Fibroblast of pulmonary artery (primary cell): ENCODE results near the gene TXNRD2.

ENCODE experiments used
- DNase-seq: peaks from one replicate; pipeline ENCODE4 v3.0.0-alpha.2; 2010; ENCODE audit warnings: low read depth
- H3K4me3 ChIP-seq: replicated peaks from 2 replicates; pipeline ENCODE4 v1.5.1; 2011; ENCODE audit warnings: low read depth, mild to moderate bottlenecking, control low read depth, low read length, moderate library complexity
- TF ChIP-seq, protein P1 (sequence below): IDR thresholded peaks from 2 replicates; pipeline ENCODE4 v1.5.1; 2011; ENCODE audit warnings: mild to moderate bottlenecking, control low read depth, low read length, inconsistent platforms; ENCODE audit errors: missing control alignments

Gene TXNRD2

DNA sequence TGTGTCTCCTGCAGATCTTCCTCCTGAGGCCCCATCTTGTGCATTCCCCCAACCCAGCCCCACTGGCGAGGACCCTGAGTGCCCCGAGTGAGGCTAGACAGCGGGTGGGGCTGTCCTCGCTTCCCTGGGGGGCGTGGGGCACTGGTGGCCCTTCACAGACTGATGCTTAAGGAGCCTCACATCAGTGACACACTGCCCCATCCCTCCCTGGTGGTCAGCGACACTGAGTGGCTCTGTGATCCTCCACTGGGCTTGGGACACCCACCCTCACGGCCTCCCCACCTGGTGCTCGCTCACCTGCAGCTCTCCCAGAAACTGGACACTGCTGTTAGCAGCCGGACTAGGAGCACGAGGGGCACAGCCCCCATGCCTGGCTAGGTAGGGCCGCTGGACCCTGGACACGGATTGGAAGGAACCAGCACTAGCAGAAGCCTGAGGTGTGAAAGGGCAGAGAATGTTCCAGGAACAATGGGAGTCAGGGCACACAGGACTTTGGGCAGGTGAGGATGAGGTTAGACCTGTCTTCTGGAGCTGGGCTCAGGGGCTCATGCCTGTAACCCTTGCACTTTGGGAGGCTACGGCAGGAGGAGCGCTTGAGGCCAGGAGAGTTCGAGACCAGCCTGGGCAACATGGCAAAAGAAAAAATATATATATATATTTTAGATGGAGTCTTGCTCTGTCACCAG lies 23.2 kb upstream of the TXNRD2 start:
- no peak overlapping the region for H3K4me3 ChIP-seq
- TF ChIP-seq, protein P1, sequence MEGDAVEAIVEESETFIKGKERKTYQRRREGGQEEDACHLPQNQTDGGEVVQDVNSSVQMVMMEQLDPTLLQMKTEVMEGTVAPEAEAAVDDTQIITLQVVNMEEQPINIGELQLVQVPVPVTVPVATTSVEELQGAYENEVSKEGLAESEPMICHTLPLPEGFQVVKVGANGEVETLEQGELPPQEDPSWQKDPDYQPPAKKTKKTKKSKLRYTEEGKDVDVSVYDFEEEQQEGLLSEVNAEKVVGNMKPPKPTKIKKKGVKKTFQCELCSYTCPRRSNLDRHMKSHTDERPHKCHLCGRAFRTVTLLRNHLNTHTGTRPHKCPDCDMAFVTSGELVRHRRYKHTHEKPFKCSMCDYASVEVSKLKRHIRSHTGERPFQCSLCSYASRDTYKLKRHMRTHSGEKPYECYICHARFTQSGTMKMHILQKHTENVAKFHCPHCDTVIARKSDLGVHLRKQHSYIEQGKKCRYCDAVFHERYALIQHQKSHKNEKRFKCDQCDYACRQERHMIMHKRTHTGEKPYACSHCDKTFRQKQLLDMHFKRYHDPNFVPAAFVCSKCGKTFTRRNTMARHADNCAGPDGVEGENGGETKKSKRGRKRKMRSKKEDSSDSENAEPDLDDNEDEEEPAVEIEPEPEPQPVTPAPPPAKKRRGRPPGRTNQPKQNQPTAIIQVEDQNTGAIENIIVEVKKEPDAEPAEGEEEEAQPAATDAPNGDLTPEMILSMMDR = no peak
- no peak for DNase-seq

DNA sequence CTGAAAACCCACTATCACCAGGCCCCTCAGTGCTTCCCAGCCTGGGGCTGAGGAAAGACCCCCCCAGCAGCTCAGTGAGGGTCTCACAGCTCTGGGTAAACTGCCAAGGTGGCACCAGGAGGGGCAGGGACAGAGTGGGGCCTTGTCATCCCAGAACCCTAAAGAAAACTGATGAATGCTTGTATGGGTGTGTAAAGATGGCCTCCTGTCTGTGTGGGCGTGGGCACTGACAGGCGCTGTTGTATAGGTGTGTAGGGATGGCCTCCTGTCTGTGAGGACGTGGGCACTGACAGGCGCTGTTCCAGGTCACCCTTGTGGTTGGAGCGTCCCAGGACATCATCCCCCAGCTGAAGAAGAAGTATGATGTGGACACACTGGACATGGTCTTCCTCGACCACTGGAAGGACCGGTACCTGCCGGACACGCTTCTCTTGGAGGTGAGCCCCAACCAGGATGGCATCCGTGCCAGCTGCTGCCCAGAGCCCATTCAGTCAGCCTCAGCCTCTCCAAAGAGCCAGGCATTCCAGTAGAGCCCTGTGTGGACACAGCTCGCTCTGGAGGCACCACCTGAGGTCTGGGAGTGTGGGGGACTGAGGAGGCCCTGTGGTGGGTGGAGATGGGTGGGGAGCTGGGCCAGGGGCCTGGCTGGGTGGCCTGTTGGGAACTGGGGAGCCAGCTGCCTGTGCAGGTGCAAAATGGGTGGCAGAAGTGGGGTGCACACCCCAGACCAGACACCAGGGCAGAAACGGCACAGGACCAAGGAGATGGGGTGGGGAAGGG lies 22.4 kb upstream of the TXNRD2 start:
- no peak for DNase-seq
- H3K4me3 ChIP-seq = no peak overlapping the region
- TF ChIP-seq, protein P1 = no peak

DNA sequence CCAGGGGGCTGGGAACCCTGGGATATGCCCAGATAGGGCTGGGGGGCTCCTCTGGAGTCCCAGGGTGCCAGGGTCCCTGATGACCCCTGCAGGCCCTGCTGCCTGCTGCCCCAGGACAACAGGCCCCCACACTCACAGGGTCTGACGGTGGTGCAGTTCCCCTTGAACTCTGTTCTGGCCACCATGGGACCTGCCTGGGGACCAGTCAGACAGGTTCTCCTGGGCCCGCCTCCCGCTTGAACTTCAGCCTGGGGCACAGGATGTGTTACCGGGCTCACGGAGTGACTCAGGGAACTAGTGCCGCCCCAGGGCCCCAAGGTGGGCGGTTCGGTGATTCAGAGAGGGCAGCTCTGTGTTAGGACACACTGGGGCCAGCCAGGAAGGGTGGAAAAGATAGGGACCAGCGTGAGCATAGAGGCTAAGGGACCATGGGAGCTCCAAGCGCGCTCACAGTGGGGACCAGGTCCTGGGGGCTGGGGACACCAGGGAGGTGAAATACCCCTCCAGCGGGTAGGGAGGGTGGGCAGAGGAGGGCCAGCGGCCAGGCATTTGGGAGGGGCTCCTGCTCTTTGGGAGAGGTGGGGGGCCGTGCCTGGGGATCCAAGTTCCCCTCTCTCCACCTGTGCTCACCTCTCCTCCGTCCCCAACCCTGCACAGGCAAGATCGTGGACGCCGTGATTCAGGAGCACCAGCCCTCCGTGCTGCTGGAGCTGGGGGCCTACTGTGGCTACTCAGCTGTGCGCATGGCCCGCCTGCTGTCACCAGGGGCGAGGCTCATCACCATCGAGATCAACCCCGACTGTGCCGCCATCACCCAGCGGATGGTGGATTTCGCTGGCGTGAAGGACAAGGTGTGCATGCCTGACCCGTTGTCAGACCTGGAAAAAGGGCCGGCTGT lies 21.5 kb upstream of the TXNRD2 start:
- no peak overlapping the region for H3K4me3 ChIP-seq
- peak; percentile 61 for DNase-seq
- TF ChIP-seq, protein P1 = no peak

DNA sequence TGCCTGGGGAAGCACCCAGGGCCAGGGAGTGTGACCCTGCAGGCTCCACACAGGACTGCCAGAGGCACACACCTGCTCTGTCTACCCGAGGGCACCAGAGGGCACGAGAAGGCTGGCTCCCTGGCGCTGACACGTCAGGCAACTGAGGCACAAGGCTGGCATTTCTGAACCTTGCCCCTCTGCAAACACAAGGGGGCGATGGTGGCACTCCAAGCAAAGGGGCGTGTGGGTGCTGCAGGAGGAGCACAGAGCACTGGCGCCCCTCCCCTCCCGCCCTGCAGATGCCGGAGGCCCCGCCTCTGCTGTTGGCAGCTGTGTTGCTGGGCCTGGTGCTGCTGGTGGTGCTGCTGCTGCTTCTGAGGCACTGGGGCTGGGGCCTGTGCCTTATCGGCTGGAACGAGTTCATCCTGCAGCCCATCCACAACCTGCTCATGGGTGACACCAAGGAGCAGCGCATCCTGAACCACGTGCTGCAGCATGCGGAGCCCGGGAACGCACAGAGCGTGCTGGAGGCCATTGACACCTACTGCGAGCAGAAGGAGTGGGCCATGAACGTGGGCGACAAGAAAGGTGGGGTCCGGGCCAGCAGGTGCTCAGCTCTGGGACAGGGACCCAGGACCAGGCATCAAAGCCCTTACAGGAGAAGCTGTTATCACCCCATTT lies 20.8 kb upstream of the TXNRD2 start:
- TF ChIP-seq, protein P1 = peak; percentile 55
- DNase-seq = peak; percentile 77

DNA sequence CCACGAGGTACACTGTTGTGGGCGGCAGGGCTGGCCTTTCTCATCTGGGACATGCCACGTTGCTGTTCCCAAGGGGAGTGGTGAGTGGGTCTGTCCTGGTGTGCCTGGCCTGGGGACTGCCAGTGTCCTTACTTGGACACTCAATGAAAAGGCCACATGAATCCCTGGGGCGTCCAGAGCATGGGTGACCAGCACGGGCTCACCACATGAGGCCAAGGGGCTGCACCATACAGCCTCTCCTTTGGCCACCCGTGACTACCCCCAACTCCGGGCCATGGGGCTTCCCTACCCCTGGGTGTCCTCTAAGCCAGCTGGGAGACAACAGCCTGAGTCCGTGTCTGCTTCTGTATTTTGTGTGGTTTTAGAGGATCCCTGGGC lies 20.2 kb upstream of the TXNRD2 start:
- TF ChIP-seq, protein P1 = no peak
- no peak overlapping the region for H3K4me3 ChIP-seq
- no peak for DNase-seq

More for the DNA sequence above, 20.8 kb upstream of the TXNRD2 start:
- H3K4me3 ChIP-seq = no peak overlapping the region

DNA sequence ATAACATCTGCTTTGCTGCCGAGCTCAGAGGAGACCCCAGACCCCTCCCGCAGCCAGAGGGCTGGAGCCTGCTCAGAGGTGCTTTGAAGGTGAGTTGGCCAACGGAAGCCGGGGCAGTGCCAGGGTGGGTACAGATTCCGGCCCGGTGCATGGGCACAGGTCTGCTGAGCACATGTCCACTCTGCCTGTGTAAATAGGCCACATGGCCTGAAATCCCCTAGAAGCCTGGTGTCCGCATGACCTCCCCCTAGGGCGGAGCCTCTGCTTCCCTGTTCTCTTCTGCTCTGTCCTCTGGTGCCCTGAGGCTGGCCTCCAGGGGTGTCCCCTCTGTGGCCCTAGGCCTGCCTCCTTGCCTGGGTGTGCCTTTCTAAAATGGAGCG lies 19.6 kb upstream of the TXNRD2 start:
- TF ChIP-seq, protein P1 = no peak
- H3K4me3 ChIP-seq = no peak overlapping the region
- no peak for DNase-seq
